ENCODE results near the gene CCT8L2.
"Not testable (repeated sequence)": the region's sequence is repeated elsewhere in the genome, so short reads cannot be mapped to it uniquely, and the experiment has no call there.

CCT8L2 gene

GRCh38 chr22:16592710-16593109 is at the start of gene CCT8L2:
CCT8L2 (minus strand) TSS chr22:16592810; CDS start chr22:16592550, 260 bp downstream.
- ATAC-seq (replicated peaks; ENCODE audit: extremely low read depth, poor library complexity, severe bottlenecking); DNase-seq (ENCODE audit: low spot score in 2 of 2); H3K27me3 Mint-ChIP-seq; H3K4me1 Mint-ChIP-seq; H3K36me3 Mint-ChIP-seq (ENCODE audit: insufficient read depth); H3K4me3 Mint-ChIP-seq; H3K27ac Mint-ChIP-seq (ENCODE audit: low read depth); H3K9me3 Mint-ChIP-seq: not testable (repeated sequence)

- H3K4me1 Mint-ChIP-seq; DNase-seq (ENCODE audit: low spot score in 2 of 2); H3K4me3 Mint-ChIP-seq; H3K27me3 Mint-ChIP-seq; H3K27ac Mint-ChIP-seq (ENCODE audit: low read depth); ATAC-seq (replicated peaks; ENCODE audit: extremely low read depth, poor library complexity, severe bottlenecking); H3K36me3 Mint-ChIP-seq (ENCODE audit: insufficient read depth): not testable (repeated sequence)
- peaks cover 13% of the 10 kb centered on the region for H3K9me3 Mint-ChIP-seq
These were observed 42.8 kb upstream of the CCT8L2 start for GRCh38 chr22:16635442-16635841.

GRCh38 chr22:16634092-16634491 is 41.5 kb upstream of the CCT8L2 start:
- H3K9me3 Mint-ChIP-seq; H3K4me3 Mint-ChIP-seq; H3K27me3 Mint-ChIP-seq; H3K4me1 Mint-ChIP-seq; ATAC-seq (replicated peaks; ENCODE audit: extremely low read depth, poor library complexity, severe bottlenecking); H3K36me3 Mint-ChIP-seq (ENCODE audit: insufficient read depth); DNase-seq (ENCODE audit: low spot score in 2 of 2); H3K27ac Mint-ChIP-seq (ENCODE audit: low read depth): not testable (repeated sequence)

GRCh38 chr22:16628476-16628875 is 35.9 kb upstream of the CCT8L2 start:
- H3K4me1 Mint-ChIP-seq; H3K27ac Mint-ChIP-seq (ENCODE audit: low read depth); ATAC-seq (replicated peaks; ENCODE audit: extremely low read depth, poor library complexity, severe bottlenecking); H3K4me3 Mint-ChIP-seq; DNase-seq (ENCODE audit: low spot score in 2 of 2); H3K27me3 Mint-ChIP-seq; H3K9me3 Mint-ChIP-seq; H3K36me3 Mint-ChIP-seq (ENCODE audit: insufficient read depth): not testable (repeated sequence)

- H3K9me3 Mint-ChIP-seq; H3K4me1 Mint-ChIP-seq; H3K27ac Mint-ChIP-seq (ENCODE audit: low read depth); H3K36me3 Mint-ChIP-seq (ENCODE audit: insufficient read depth); H3K27me3 Mint-ChIP-seq; DNase-seq (ENCODE audit: low spot score in 2 of 2); ATAC-seq (replicated peaks; ENCODE audit: extremely low read depth, poor library complexity, severe bottlenecking); H3K4me3 Mint-ChIP-seq: not testable (repeated sequence)
These were observed 32.4 kb upstream of the CCT8L2 start for GRCh38 chr22:16625018-16625417.

GRCh38 chr22:16623595-16623994 is 31.0 kb upstream of the CCT8L2 start:
- H3K27ac Mint-ChIP-seq (ENCODE audit: low read depth); DNase-seq (ENCODE audit: low spot score in 2 of 2); H3K27me3 Mint-ChIP-seq; ATAC-seq (replicated peaks; ENCODE audit: extremely low read depth, poor library complexity, severe bottlenecking); H3K4me1 Mint-ChIP-seq; H3K36me3 Mint-ChIP-seq (ENCODE audit: insufficient read depth); H3K9me3 Mint-ChIP-seq; H3K4me3 Mint-ChIP-seq: not testable (repeated sequence)

GRCh38 chr22:16617516-16617915 is 24.9 kb upstream of the CCT8L2 start:
- not testable (repeated sequence) for ATAC-seq (replicated peaks; ENCODE audit: extremely low read depth, poor library complexity, severe bottlenecking); H3K4me3 Mint-ChIP-seq

GRCh38 chr22:16616390-16616938 is 23.9 kb upstream of the CCT8L2 start:
- H3K4me1 Mint-ChIP-seq; H3K4me3 Mint-ChIP-seq; H3K36me3 Mint-ChIP-seq (ENCODE audit: insufficient read depth); H3K9me3 Mint-ChIP-seq; H3K27ac Mint-ChIP-seq (ENCODE audit: low read depth); ATAC-seq (replicated peaks; ENCODE audit: extremely low read depth, poor library complexity, severe bottlenecking); DNase-seq (ENCODE audit: low spot score in 2 of 2): not testable (repeated sequence)
- peaks cover 14% of the 10 kb centered on the region for H3K27me3 Mint-ChIP-seq

More at GRCh38 chr22:16617516-16617915, 24.9 kb upstream of the CCT8L2 start:
- H3K27me3 Mint-ChIP-seq; H3K9me3 Mint-ChIP-seq; H3K36me3 Mint-ChIP-seq (ENCODE audit: insufficient read depth); H3K4me1 Mint-ChIP-seq; DNase-seq (ENCODE audit: low spot score in 2 of 2); H3K27ac Mint-ChIP-seq (ENCODE audit: low read depth): not testable (repeated sequence)

- H3K9me3 Mint-ChIP-seq; H3K36me3 Mint-ChIP-seq (ENCODE audit: insufficient read depth); DNase-seq (ENCODE audit: low spot score in 2 of 2); H3K4me3 Mint-ChIP-seq; H3K27ac Mint-ChIP-seq (ENCODE audit: low read depth); ATAC-seq (replicated peaks; ENCODE audit: extremely low read depth, poor library complexity, severe bottlenecking); H3K4me1 Mint-ChIP-seq: not testable (repeated sequence)
- H3K27me3 Mint-ChIP-seq: peaks cover 22% of the 10 kb centered on the region
These were observed 23.1 kb upstream of the CCT8L2 start for GRCh38 chr22:16615606-16616245.

GRCh38 chr22:16609548-16610261 is 17.1 kb upstream of the CCT8L2 start:
- H3K4me1 Mint-ChIP-seq: no peaks in the 10 kb centered on the region
- DNase-seq (ENCODE audit: low spot score in 2 of 2) (no peak), ATAC-seq (replicated peaks; ENCODE audit: extremely low read depth, poor library complexity, severe bottlenecking) (no peak)
- H3K9me3 Mint-ChIP-seq: peaks cover 7% of the 10 kb centered on the region
- peaks cover 26% of the 10 kb centered on the region for H3K27me3 Mint-ChIP-seq
- H3K36me3 Mint-ChIP-seq (ENCODE audit: insufficient read depth): no peaks in the 10 kb centered on the region
- H3K27ac Mint-ChIP-seq (ENCODE audit: low read depth): no peak overlapping the region
- no peak overlapping the region for H3K4me3 Mint-ChIP-seq

- H3K4me3 Mint-ChIP-seq: no peak overlapping the region
- no peak for DNase-seq (ENCODE audit: low spot score in 2 of 2)
- no peaks in the 10 kb centered on the region for H3K4me1 Mint-ChIP-seq
- no peak overlapping the region for H3K27ac Mint-ChIP-seq (ENCODE audit: low read depth)
- H3K27me3 Mint-ChIP-seq: peaks cover 26% of the 10 kb centered on the region
- peaks cover 7% of the 10 kb centered on the region for H3K9me3 Mint-ChIP-seq
- no peak for ATAC-seq (replicated peaks; ENCODE audit: extremely low read depth, poor library complexity, severe bottlenecking)
- H3K36me3 Mint-ChIP-seq (ENCODE audit: insufficient read depth): no peaks in the 10 kb centered on the region
These were observed 16.3 kb upstream of the CCT8L2 start for GRCh38 chr22:16608931-16609330.

GRCh38 chr22:16604257-16604998 is 11.8 kb upstream of the CCT8L2 start:
- H3K9me3 Mint-ChIP-seq; H3K4me3 Mint-ChIP-seq; ATAC-seq (replicated peaks; ENCODE audit: extremely low read depth, poor library complexity, severe bottlenecking); DNase-seq (ENCODE audit: low spot score in 2 of 2); H3K4me1 Mint-ChIP-seq; H3K36me3 Mint-ChIP-seq (ENCODE audit: insufficient read depth); H3K27ac Mint-ChIP-seq (ENCODE audit: low read depth): not testable (repeated sequence)
- H3K27me3 Mint-ChIP-seq: peaks cover 24% of the 10 kb centered on the region

All from central memory CD8-positive, alpha-beta T cell (primary cell).